Endothelial cell (in vitro differentiated cells): ENCODE measurements around the gene ZNF831. TPM values are rescaled to one million over a fixed set of nuclear protein-coding genes. Genes with fewer than 3 reads are reported as not detected.

Source experiments
- DNase-seq: peaks from one replicate; pipeline ENCODE4 v3.0.0; 2021; ENCODE audit warnings: low spot score
- H3K27ac Mint-ChIP-seq: one replicate; pipeline ENCODE4 v1.8.0; 2021; ENCODE audit warnings: mixed read lengths, inconsistent platforms; ENCODE audit not compliant: unreplicated experiment
- H3K27me3 Mint-ChIP-seq: one replicate; pipeline ENCODE4 v1.8.0; 2021; ENCODE audit warnings: mild to moderate bottlenecking, moderate library complexity, mixed read lengths, inconsistent platforms; ENCODE audit not compliant: unreplicated experiment
- H3K36me3 Mint-ChIP-seq: one replicate; pipeline ENCODE4 v1.8.0; 2021; ENCODE audit warnings: mild to moderate bottlenecking, low read depth, mixed read lengths, inconsistent platforms; ENCODE audit not compliant: unreplicated experiment
- H3K4me1 Mint-ChIP-seq: one replicate; pipeline ENCODE4 v1.8.0; 2021; ENCODE audit warnings: mild to moderate bottlenecking, mixed read lengths, inconsistent platforms; ENCODE audit not compliant: unreplicated experiment
- H3K4me3 Mint-ChIP-seq: one replicate; pipeline ENCODE4 v1.8.0; 2021; ENCODE audit warnings: mild to moderate bottlenecking, mixed read lengths, inconsistent platforms; ENCODE audit not compliant: unreplicated experiment
- H3K9me3 Mint-ChIP-seq: one replicate; pipeline ENCODE4 v1.8.0; 2021; ENCODE audit warnings: mixed read lengths, inconsistent platforms; ENCODE audit not compliant: unreplicated experiment
- CTCF ChIP-seq: fragments of 200-600 bp; sonication (generic); IDR thresholded peaks from one replicate; pipeline ENCODE4 v1.5.0; 2021; ENCODE audit warnings: antibody characterized with exemption; ENCODE audit not compliant: unreplicated experiment
- total RNA-seq: library from RNA; stranded (reverse); fragmentation: NEBNext Ultra II Directional; extraction: Animal tissue kit (Norgen Biotek cat#: 25700); gene quantifications from one replicate; pipeline ENCODE4 v1.2.1, GENCODE V29; 2021; ENCODE audit not compliant: unreplicated experiment

The ZNF831 gene
- total RNA-seq, 1 donor from 2014 or later, result 0.56 TPM

GRCh38 chr20:59299945-59300332 lies 136.3 kb downstream of the ZNF831 start:
- no peak for DNase-seq
- H3K4me3 Mint-ChIP-seq, result no peak overlapping the region
- peaks cover 9% of the 10 kb centered on the region for H3K27me3 Mint-ChIP-seq
- H3K27ac Mint-ChIP-seq, result no peak overlapping the region
- no peaks in the 10 kb centered on the region for H3K36me3 Mint-ChIP-seq
- no peaks in the 10 kb centered on the region for H3K9me3 Mint-ChIP-seq
- no peak for TF ChIP-seq CTCF
- H3K4me1 Mint-ChIP-seq, result no peaks in the 10 kb centered on the region

DNA sequence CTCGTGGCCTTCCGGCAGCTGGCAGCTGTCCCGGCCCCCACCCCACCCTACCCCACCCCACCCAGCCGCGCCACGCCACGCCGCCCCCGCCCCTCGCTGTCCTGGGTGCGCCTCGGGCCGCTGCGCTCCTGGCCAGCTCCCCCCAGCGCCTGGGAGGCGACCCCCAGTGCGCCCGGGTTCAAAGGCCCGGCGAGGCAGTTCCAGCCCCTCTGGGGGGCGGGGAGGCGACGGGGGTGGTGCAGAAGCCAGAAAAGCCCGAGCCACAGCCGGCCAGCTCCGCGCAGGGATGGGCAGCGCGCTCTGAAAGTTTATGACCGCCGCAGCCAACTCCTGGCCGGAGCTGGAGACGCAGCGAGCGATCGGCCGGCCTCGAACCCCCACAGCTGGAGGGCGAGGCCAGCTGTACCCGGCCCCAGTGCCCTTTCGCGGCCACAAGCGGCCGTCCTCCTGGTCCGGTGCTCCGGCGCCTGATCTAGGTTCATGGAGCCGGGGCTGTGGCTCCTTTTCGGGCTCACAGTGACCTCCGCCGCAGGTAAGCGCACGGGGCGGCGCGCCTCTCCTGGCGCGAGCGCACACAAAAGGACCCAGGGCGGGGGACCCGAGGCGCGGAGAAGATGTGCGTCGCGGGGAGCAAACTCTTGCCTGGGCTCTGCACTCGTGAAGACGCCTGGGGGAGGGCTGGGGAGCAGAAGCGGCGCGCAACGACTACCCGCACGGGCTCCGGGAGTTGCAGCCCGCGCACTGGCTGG lies 136.9 kb downstream of the ZNF831 start, which contains the start of gene EDN3:
Gene EDN3 (plus strand): TSS at position 279 of the 749 bp plus-strand sequence. CDS start 202 bp downstream, at position 481.
- Mint-ChIP-seq H3K27me3 (peaks cover 10% of the 10 kb centered on the region), H3K27ac (no peak within 1 kb of the TSS), H3K36me3 (no peaks in the 10 kb centered on the region), H3K9me3 (no peaks in the 10 kb centered on the region), H3K4me1 (no peaks in the 10 kb centered on the region), H3K4me3 (no peak within 1 kb of the TSS)
- no peak for TF ChIP-seq CTCF
- peak; percentile 12 for DNase-seq

DNA sequence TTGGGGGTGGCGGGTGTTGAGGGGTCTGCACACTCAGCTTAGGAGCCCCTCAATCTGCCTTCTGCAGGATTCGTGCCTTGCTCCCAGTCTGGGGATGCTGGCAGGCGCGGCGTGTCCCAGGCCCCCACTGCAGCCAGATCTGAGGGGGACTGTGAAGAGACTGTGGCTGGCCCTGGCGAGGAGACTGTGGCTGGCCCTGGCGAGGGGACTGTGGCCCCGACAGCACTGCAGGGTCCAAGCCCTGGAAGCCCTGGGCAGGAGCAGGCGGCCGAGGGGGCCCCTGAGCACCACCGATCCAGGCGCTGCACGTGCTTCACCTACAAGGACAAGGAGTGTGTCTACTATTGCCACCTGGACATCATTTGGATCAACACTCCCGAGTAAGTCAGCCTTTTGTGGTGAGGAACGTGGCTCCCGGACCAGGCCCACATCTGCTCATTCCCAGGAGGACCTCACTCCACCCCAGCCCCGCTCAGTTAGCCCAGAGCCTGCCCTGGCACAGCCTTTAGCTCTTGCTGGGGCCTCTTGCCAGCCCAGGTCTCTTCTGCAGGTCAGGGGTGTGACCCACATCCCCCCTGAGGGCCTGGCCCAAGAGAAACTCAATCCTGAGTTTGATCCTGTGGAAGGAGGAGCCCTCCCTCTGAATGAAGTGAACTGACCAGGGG lies 137.9 kb downstream of the ZNF831 start:
- H3K9me3 Mint-ChIP-seq, result no peaks in the 10 kb centered on the region
- DNase-seq, result no peak
- H3K36me3 Mint-ChIP-seq, result no peaks in the 10 kb centered on the region
- TF ChIP-seq CTCF, result no peak
- H3K27ac Mint-ChIP-seq, result no peak overlapping the region
- no peak overlapping the region for H3K4me3 Mint-ChIP-seq
- H3K27me3 Mint-ChIP-seq, result peaks cover 9% of the 10 kb centered on the region
- no peaks in the 10 kb centered on the region for H3K4me1 Mint-ChIP-seq

- no peak overlapping the region for H3K27ac Mint-ChIP-seq
- TF ChIP-seq CTCF, result no peak
- peaks cover 7% of the 10 kb centered on the region for H3K27me3 Mint-ChIP-seq
- H3K4me1 Mint-ChIP-seq, result no peaks in the 10 kb centered on the region
- no peak for DNase-seq
- H3K36me3 Mint-ChIP-seq, result no peaks in the 10 kb centered on the region
- no peaks in the 10 kb centered on the region for H3K9me3 Mint-ChIP-seq
- no peak overlapping the region for H3K4me3 Mint-ChIP-seq
These were observed 142.5 kb downstream of the ZNF831 start for GRCh38 chr20:59305908-59306655.
